Measurements from ENCODE around the gene KRTAP10-3. TPM values are rescaled to one million over a fixed set of nuclear protein-coding genes. Genes with fewer than 3 reads are reported as not detected.

The KRTAP10-3 gene
- total and polyA plus RNA-seq, 7 donors = not detected

DNA sequence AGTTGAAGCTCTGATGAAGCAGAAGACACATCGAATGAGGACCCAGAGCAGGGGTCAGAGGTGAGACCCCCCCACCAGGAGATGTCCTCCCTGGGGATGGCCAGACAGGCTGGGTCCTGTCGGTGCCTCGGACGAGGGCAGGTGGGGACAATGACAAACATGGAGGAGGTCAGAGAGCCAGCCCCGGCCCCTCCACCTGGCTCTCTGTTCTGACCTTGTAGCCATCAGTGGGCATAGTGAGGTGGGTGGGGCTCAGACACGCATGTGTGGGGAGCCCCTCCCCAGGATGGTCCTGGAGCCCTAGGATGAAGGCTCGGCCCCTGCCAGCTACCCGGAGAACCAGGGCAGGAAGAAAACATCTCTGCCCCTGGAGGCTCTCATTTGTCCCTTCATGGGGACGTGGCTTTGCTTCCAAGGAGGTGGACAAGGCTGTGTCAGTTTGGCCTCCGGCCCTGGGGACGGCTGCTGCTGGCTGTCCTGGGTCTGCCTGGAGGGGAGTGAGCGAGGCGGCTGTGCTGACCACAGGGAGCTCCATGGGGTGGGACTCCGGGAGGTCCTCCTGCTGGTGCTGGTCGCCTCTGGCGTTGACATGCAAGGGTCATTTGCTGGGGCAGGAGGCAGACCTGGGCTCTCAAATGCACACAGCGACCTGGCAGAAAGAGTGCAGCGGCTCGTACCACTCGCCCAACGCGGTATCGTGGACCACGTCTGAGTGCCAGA is 31.2 kb upstream of the KRTAP10-3 start:
- intact Hi-C loops (cut with DNase I) = no loop called here
- no peak overlapping the region for H3K27ac ChIP-seq
- ATAC-seq = no peak
- no peaks in the 10 kb centered on the region for H3K36me3 ChIP-seq (ENCODE audit: insufficient read depth in 1 of 2, low read depth in 1 of 2)
- no peaks in the 10 kb centered on the region for H3K4me1 ChIP-seq
- WGBS, 3 donors = 57 to 66% (median 60%) methylated on average over 22 to 24 of the region's 24 CpGs
- TF ChIP-seq, protein P1, sequence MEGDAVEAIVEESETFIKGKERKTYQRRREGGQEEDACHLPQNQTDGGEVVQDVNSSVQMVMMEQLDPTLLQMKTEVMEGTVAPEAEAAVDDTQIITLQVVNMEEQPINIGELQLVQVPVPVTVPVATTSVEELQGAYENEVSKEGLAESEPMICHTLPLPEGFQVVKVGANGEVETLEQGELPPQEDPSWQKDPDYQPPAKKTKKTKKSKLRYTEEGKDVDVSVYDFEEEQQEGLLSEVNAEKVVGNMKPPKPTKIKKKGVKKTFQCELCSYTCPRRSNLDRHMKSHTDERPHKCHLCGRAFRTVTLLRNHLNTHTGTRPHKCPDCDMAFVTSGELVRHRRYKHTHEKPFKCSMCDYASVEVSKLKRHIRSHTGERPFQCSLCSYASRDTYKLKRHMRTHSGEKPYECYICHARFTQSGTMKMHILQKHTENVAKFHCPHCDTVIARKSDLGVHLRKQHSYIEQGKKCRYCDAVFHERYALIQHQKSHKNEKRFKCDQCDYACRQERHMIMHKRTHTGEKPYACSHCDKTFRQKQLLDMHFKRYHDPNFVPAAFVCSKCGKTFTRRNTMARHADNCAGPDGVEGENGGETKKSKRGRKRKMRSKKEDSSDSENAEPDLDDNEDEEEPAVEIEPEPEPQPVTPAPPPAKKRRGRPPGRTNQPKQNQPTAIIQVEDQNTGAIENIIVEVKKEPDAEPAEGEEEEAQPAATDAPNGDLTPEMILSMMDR (IDR thresholded peaks at IDR 0.05) = no peak
- no peak overlapping the region for H3K4me3 ChIP-seq
- peaks cover 0 to 41% (median 16%) of the 10 kb centered on the region in 3 donors for H3K27me3 ChIP-seq (ENCODE audit: insufficient read depth in 3 of 3, low read length in 2 of 3)
- DNase-seq = no peak
- H3K9me3 ChIP-seq = no peaks in the 10 kb centered on the region

DNA sequence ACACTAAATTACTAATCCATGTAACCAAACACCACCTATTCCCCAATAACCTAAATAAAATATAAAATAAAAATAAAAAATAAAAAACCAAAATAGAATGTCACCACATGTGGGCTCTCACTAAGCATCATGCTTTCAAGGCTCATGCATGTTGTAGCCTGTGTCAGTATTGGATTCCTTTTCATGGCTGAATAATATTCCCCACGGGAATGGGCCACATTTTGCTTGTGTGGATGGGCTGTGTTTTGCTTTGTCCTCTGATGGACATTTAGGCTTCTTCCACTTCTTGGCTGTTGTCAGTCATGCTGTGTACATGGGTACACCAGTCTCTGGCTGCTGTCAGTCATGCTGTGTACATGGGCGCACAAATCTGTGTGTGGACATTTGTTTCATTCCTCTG is 30.5 kb upstream of the KRTAP10-3 start:
- Histone ChIP-seq H3K9me3 (no peaks in the 10 kb centered on the region), H3K4me1 (no peaks in the 10 kb centered on the region), H3K36me3 (ENCODE audit: insufficient read depth in 1 of 2, low read depth in 1 of 2) (no peaks in the 10 kb centered on the region), H3K4me3 (no peak overlapping the region), H3K27ac (no peak overlapping the region), H3K27me3 (ENCODE audit: insufficient read depth in 3 of 3, low read length in 2 of 3) (peaks cover 3 to 43% (median 14%) of the 10 kb centered on the region in 3 donors)
- ATAC-seq (no peak), DNase-seq (no peak)
- intact Hi-C loops (cut with DNase I) = no loop called here
- TF ChIP-seq, protein P1 (IDR thresholded peaks at IDR 0.05) = no peak
- WGBS, 3 donors = 94 to 95% (median 94%) methylated on average over 2 of the region's 2 CpGs

DNA sequence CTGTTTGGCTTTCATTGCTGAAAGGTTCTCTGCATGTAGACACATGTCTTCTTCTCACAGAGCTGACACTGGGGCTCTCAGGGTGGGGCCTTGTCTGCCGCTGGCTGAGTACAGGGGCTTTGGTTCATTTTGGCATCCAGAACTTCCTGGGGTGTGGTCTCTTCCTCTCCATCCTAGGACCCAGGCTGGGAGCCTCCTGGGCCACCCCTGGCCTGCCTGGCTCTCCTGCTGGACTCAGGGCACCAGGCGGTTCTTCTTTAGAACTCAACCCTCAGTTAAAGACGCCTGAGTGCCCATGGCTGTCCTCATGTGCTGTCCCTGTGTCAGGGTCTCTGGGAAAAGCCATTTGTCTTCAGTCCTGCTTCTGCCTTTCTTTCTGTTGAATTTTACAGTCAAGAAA is 27.3 kb upstream of the KRTAP10-3 start:
- intact Hi-C loops (cut with DNase I) = no loop called here
- Histone ChIP-seq H3K27ac (no peak overlapping the region), H3K9me3 (peaks cover 4% of the 10 kb centered on the region), H3K36me3 (ENCODE audit: insufficient read depth in 1 of 2, low read depth in 1 of 2) (no peaks in the 10 kb centered on the region), H3K4me3 (no peak overlapping the region), H3K4me1 (no peaks in the 10 kb centered on the region), H3K27me3 (ENCODE audit: insufficient read depth in 3 of 3, low read length in 2 of 3) (peaks cover 7 to 49% (median 20%) of the 10 kb centered on the region in 3 donors)
- ATAC-seq (no peak), DNase-seq (no peak)
- TF ChIP-seq, protein P1 (IDR thresholded peaks at IDR 0.05) = no peak
- 61 to 71% (median 68%) methylated on average over 3 of the region's 3 CpGs for WGBS, 3 donors

DNA sequence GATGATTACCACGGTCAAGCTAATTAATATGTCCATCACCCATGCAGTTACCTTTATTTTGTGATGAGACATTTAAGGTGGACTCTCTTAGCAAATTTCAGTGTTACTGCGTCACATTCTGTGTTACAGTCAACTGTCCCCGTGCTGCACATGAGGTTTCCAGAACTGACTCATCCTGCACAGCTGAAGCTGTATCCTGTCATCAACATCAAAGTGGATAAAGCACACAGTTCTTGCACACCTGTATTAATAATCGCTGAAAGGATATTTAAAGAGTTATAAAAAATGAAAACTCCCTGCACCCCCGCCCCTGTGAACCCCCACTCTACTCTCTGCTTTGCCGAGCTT is 25.2 kb upstream of the KRTAP10-3 start:
- Histone ChIP-seq H3K4me3 (no peak overlapping the region), H3K9me3 (peaks cover 4% of the 10 kb centered on the region), H3K36me3 (ENCODE audit: insufficient read depth in 1 of 2, low read depth in 1 of 2) (no peaks in the 10 kb centered on the region), H3K4me1 (no peaks in the 10 kb centered on the region), H3K27ac (no peak overlapping the region), H3K27me3 (ENCODE audit: insufficient read depth in 3 of 3, low read length in 2 of 3) (peaks cover 7 to 40% (median 13%) of the 10 kb centered on the region in 3 donors)
- TF ChIP-seq, protein P1 (IDR thresholded peaks at IDR 0.05) = no peak
- intact Hi-C loops (cut with DNase I) = no loop called here
- ATAC-seq (no peak), DNase-seq (no peak)
- WGBS, 3 donors = 68 to 76% (median 69%) methylated on average over 6 of the region's 6 CpGs

All from psoas muscle (tissue), 8 donors.